ENCODE data around the gene RNASEH1. TPM values are rescaled to one million over a fixed set of nuclear protein-coding genes. Genes with fewer than 3 reads are reported as not detected.

RNASEH1 gene
- polyA plus RNA-seq, 3 donors = 6.8 to 16.4 (median 14.2) TPM

DNA sequence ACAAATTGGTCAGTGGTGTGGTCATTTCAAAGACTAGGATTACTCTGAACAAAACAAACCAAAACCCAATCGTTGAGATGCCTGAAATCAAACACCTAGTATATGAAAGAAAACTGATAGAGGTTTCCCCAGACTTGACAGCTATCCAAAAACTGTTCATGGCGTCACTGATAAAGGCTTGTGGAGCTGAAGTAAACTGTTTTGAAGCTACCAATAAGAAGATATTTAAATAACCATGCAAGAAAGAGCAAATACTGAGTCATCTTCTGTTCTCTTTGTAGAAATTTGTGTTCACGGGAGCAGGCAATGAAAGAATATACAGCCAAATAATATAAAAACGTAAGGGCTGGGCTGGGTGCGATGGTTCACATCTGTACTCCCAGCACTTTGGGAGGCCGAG lies 29.3 kb upstream of the RNASEH1 start:
- Mint-ChIP-seq H3K4me1 (no peaks in the 10 kb centered on the region), H3K36me3 (peaks cover 14 to 18% of the 10 kb centered on the region in 2 donors), H3K27me3 (ENCODE audit: low read depth in 3 of 3) (no peaks in the 10 kb centered on the region), H3K4me3 (no peak overlapping the region), H3K9me3 (no peaks in the 10 kb centered on the region), H3K27ac (peak overlapping the region in 1 of 7 donors; percentile 32)
- WGBS (ENCODE audit: insufficient coverage) = 100% methylated on average over 4 of the region's 6 CpGs
- H4K20me1 ChIP-seq (ENCODE audit: insufficient read depth, low read length) = peaks cover 1% of the 10 kb centered on the region
- no peaks in the 10 kb centered on the region for H3K9me3 ChIP-seq (replicated peaks in 1 of 2; ENCODE audit: control insufficient read depth in 1 of 2, insufficient read depth in 1 of 2, low read length in 2 of 2)
- H3K4me3 ChIP-seq (replicated peaks in 1 of 3; ENCODE audit: low read depth in 2 of 3, low read length in 3 of 3) = no peak overlapping the region
- H3K4me2 ChIP-seq (replicated peaks; ENCODE audit: extremely low read depth, low read length, poor library complexity, severe bottlenecking) = no peak overlapping the region
- intact Hi-C loops (cut with micrococcal nuclease) = no loop called here
- H2AFZ ChIP-seq (ENCODE audit: insufficient read depth, low read depth, low read length, poor library complexity, severe bottlenecking) = no peak overlapping the region
- H3K79me2 ChIP-seq (ENCODE audit: insufficient read depth, low read length) = no peaks in the 10 kb centered on the region
- H3K27ac ChIP-seq (ENCODE audit: low read depth in 1 of 2, low read length in 2 of 2) = no peak overlapping the region
- TF ChIP-seq, protein P1, sequence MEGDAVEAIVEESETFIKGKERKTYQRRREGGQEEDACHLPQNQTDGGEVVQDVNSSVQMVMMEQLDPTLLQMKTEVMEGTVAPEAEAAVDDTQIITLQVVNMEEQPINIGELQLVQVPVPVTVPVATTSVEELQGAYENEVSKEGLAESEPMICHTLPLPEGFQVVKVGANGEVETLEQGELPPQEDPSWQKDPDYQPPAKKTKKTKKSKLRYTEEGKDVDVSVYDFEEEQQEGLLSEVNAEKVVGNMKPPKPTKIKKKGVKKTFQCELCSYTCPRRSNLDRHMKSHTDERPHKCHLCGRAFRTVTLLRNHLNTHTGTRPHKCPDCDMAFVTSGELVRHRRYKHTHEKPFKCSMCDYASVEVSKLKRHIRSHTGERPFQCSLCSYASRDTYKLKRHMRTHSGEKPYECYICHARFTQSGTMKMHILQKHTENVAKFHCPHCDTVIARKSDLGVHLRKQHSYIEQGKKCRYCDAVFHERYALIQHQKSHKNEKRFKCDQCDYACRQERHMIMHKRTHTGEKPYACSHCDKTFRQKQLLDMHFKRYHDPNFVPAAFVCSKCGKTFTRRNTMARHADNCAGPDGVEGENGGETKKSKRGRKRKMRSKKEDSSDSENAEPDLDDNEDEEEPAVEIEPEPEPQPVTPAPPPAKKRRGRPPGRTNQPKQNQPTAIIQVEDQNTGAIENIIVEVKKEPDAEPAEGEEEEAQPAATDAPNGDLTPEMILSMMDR (IDR thresholded peaks at IDR 0.05) = no peak
- peaks cover 15 to 27% of the 10 kb centered on the region in 2 donors for H3K36me3 ChIP-seq (replicated peaks in 1 of 2; ENCODE audit: control insufficient read depth in 1 of 2, insufficient read depth in 2 of 2, low read length in 2 of 2)
- no peak overlapping the region for H3K9ac ChIP-seq (ENCODE audit: insufficient read depth, low read length, poor library complexity, severe bottlenecking)
- H3K4me1 ChIP-seq (ENCODE audit: control insufficient read depth in 1 of 2, insufficient read depth in 2 of 2, low read length in 2 of 2) = no peaks in the 10 kb centered on the region
- H3K27me3 ChIP-seq (ENCODE audit: control insufficient read depth in 2 of 2, insufficient read depth in 2 of 2, low read length in 2 of 2) = no peaks in the 10 kb centered on the region
- no peak for DNase-seq

DNA sequence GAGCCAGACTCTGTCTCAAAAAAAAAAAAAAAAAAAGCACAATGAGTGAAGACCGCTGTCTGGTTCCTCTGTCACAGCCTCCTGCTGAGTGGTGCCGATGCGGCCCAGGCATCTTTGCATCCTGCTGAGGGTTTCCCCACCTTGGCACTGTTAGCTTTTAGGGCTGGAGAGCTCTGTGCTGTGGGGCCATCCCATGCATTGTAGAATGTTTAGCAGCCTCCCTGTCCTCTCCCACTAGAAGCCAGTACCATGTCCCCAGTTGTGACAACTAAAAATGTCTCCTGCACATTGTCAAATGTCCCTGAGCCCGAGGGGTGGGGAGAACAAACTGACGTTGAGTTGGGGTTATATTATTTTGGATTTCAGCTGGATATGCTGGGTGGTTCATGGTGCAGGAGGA lies 28.9 kb upstream of the RNASEH1 start:
- Mint-ChIP-seq H3K36me3 (peaks cover 15 to 21% of the 10 kb centered on the region in 2 donors), H3K9me3 (no peaks in the 10 kb centered on the region), H3K4me1 (no peaks in the 10 kb centered on the region), H3K27me3 (ENCODE audit: low read depth in 3 of 3) (no peaks in the 10 kb centered on the region), H3K27ac (peak overlapping the region in 2 of 7 donors; percentile 17 to 32), H3K4me3 (no peak overlapping the region)
- no peaks in the 10 kb centered on the region for H3K4me1 ChIP-seq (ENCODE audit: control insufficient read depth in 1 of 2, insufficient read depth in 2 of 2, low read length in 2 of 2)
- TF ChIP-seq, protein P1 (IDR thresholded peaks at IDR 0.05) = no peak
- H2AFZ ChIP-seq (ENCODE audit: insufficient read depth, low read depth, low read length, poor library complexity, severe bottlenecking) = no peak overlapping the region
- H4K20me1 ChIP-seq (ENCODE audit: insufficient read depth, low read length) = peaks cover 5% of the 10 kb centered on the region
- no peak overlapping the region for H3K4me2 ChIP-seq (replicated peaks; ENCODE audit: extremely low read depth, low read length, poor library complexity, severe bottlenecking)
- H3K27me3 ChIP-seq (ENCODE audit: control insufficient read depth in 2 of 2, insufficient read depth in 2 of 2, low read length in 2 of 2) = no peaks in the 10 kb centered on the region
- H3K4me3 ChIP-seq (replicated peaks in 1 of 3; ENCODE audit: low read depth in 2 of 3, low read length in 3 of 3) = no peak overlapping the region
- whole genome bisulfite sequencing (ENCODE audit: insufficient coverage) = 80% methylated on average over 1 of the region's 5 CpGs
- no peak overlapping the region for H3K27ac ChIP-seq (ENCODE audit: low read depth in 1 of 2, low read length in 2 of 2)
- intact Hi-C loops (cut with micrococcal nuclease) = no loop called here
- H3K9ac ChIP-seq (ENCODE audit: insufficient read depth, low read length, poor library complexity, severe bottlenecking) = no peak overlapping the region
- H3K36me3 ChIP-seq (replicated peaks in 1 of 2; ENCODE audit: control insufficient read depth in 1 of 2, insufficient read depth in 2 of 2, low read length in 2 of 2) = peaks cover 16 to 31% of the 10 kb centered on the region in 2 donors
- no peaks in the 10 kb centered on the region for H3K79me2 ChIP-seq (ENCODE audit: insufficient read depth, low read length)
- H3K9me3 ChIP-seq (replicated peaks in 1 of 2; ENCODE audit: control insufficient read depth in 1 of 2, insufficient read depth in 1 of 2, low read length in 2 of 2) = no peaks in the 10 kb centered on the region
- DNase-seq = no peak
